ENCODE data around the gene CAMSAP2. TPM values are rescaled to one million over a fixed set of nuclear protein-coding genes. Genes with fewer than 3 reads are reported as not detected.

CAMSAP2 gene
- total and polyA plus RNA-seq, 3 donors from 2014 or later = 16.0 to 34.7 (median 28.4) TPM

DNA sequence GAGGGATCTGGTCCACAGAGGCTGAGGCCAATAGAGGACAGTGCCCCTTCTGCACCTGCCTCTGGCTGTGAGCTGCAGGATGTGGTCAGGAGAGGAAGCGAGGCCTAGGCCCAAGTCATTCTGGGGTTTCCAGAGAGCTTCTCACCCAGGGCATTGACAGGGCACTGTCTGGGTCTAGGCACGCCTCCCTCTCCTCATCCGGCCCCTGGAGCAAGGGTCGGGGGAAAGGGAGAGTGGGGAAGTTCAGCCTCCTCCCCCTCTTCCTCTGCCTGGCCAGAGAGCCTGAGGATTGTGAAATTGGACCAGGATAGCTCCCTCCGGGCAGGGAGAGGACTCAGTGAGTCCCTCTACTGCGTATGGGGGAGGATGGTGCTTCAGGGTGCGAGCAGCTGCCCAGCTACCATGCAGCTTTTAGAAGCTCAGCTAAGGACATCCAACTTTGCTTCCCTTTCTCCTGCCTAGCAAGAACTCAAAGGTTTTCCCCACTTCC, 149.7 kb downstream of the CAMSAP2 start:
- WGBS, 2 donors = 69 to 82% methylated on average over 4 to 7 of the region's 7 CpGs
- no peak for DNase-seq
- Histone ChIP-seq H3K36me3 (ENCODE audit: low read depth, missing control alignments) (no peaks in the 10 kb centered on the region), H3K27me3 (no peaks in the 10 kb centered on the region), H3K4me1 (peaks cover 12% of the 10 kb centered on the region), H3K9me3 (no peaks in the 10 kb centered on the region), H3K27ac (no peak overlapping the region), H3K4me3 (no peak overlapping the region)
- intact Hi-C loops (cut with DNase I; ENCODE audit: low total_unique reads) = no loop called here
- TF ChIP-seq, protein P1, sequence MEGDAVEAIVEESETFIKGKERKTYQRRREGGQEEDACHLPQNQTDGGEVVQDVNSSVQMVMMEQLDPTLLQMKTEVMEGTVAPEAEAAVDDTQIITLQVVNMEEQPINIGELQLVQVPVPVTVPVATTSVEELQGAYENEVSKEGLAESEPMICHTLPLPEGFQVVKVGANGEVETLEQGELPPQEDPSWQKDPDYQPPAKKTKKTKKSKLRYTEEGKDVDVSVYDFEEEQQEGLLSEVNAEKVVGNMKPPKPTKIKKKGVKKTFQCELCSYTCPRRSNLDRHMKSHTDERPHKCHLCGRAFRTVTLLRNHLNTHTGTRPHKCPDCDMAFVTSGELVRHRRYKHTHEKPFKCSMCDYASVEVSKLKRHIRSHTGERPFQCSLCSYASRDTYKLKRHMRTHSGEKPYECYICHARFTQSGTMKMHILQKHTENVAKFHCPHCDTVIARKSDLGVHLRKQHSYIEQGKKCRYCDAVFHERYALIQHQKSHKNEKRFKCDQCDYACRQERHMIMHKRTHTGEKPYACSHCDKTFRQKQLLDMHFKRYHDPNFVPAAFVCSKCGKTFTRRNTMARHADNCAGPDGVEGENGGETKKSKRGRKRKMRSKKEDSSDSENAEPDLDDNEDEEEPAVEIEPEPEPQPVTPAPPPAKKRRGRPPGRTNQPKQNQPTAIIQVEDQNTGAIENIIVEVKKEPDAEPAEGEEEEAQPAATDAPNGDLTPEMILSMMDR (IDR thresholded peaks at IDR 0.05) = no peak
- no peak for TF ChIP-seq POLR2A (IDR thresholded peaks at IDR 0.05)

DNA sequence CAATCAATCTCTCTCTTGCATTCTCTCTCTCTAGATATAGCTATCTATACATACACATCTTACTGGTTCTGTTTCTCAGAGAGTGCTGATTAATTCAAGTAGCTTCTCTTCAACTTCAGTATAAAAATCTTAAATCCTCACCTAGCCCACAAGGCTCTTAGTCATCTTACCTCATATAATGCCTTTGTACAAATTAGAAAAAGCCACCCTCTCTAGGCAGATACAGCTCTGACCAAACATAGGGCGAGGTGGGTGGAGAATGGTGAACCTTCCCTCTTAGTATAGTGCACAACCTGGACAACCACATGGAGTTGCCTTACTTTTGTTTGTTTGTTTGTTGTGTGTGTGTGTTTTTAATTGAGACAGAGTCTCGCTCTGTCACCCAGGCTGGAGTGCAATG, 150.9 kb downstream of the CAMSAP2 start:
- H3K4me1 ChIP-seq = peaks cover 16% of the 10 kb centered on the region
- WGBS, 2 donors = 94 to 96% methylated on average over 2 of the region's 2 CpGs
- TF ChIP-seq POLR2A (IDR thresholded peaks at IDR 0.05) = no peak
- TF ChIP-seq, protein P1 (IDR thresholded peaks at IDR 0.05) = no peak

DNA sequence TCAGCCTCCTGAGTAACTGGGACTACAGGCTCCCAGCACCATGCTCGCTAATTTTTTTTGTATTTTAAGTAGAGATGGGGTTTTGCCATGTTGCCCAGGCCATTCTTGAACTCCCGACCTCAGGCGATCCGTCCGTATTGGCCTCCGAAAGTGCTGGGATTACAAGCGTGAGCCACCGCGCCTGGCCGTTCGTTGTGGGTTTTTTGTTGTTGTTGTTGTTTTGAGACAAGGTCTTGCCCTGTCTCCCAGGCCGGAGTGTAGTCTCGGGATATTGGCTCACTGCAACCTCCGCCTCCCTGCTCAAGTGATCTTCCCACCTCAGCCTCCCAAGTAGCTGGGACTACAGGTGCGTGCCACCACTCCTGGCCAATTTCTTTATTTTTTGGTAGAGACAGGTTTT, 151.3 kb downstream of the CAMSAP2 start:
- H3K27me3 ChIP-seq = no peaks in the 10 kb centered on the region

More for the DNA sequence above, 150.9 kb downstream of the CAMSAP2 start:
- Histone ChIP-seq H3K4me3 (no peak overlapping the region), H3K36me3 (ENCODE audit: low read depth, missing control alignments) (no peaks in the 10 kb centered on the region), H3K9me3 (no peaks in the 10 kb centered on the region), H3K27me3 (no peaks in the 10 kb centered on the region), H3K27ac (no peak overlapping the region)
- DNase-seq = no peak
- intact Hi-C loops (cut with DNase I; ENCODE audit: low total_unique reads) = no loop called here

DNA sequence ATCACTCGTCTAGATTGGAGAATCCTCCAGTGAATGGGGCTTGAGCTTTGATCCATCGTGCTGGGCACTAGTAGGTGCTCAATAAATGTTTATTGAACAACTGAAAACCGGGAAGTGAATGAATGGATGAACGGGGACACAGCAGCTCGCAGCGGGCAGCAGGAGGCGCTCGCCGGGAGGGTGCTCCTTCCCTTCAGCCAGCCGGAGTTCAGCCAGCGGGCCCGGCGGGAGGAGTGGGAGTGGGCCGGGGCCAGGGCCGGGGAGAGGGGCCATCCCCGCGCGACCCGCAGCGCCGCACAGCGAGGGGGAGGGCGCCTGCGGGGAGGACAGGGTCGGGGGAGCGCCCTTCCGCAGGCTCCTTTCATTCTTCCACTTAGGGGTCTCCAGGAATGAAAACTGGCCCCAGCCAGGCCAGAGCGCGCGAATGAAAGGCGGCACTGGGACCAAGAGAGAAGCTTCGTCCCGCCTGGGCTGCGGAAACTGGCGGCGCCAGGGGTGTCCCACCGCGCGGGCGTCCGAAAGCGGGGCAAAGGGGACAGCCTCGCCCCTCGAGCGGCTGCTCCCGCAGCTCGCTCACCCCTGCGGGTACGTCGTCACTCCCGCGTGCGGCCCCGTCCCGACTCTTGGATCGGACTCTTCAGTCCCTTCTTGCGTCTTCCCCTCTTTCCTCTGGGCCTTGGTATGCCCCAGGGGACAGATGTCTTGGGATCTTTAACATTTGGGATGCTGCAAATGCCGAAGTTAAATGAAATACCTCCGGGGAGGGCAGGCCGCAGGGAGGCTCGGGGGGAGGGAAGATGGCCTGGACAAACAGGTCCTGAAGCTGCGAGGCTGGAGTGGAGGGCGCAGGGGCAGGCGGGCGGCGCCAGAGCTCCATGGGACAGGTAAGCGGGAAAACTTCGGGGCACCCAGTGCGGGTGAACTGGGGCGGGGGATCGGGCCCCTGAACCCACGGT, 152.4 kb downstream of the CAMSAP2 start:
- peak overlapping the region; percentile 29 to 72 for H3K4me3 ChIP-seq
- WGBS, 2 donors = 6 to 9% methylated on average over 37 to 71 of the region's 72 CpGs
- peak overlapping the region; percentile 48 to 50 for H3K27ac ChIP-seq
- no peak for TF ChIP-seq POLR2A (IDR thresholded peaks at IDR 0.05)
- TF ChIP-seq, protein P1 (IDR thresholded peaks at IDR 0.05) = peak in 2 of 3 experiments; percentile 28 to 30
- DNase-seq = no peak
- peaks cover 17% of the 10 kb centered on the region for H3K4me1 ChIP-seq
- no peaks in the 10 kb centered on the region for H3K36me3 ChIP-seq (ENCODE audit: low read depth, missing control alignments)
- no peaks in the 10 kb centered on the region for H3K27me3 ChIP-seq
- intact Hi-C loops (cut with DNase I; ENCODE audit: low total_unique reads) = no loop called here
- no peaks in the 10 kb centered on the region for H3K9me3 ChIP-seq

More for the DNA sequence above, 151.3 kb downstream of the CAMSAP2 start:
- Histone ChIP-seq H3K4me1 (peaks cover 17% of the 10 kb centered on the region), H3K27ac (no peak overlapping the region), H3K9me3 (no peaks in the 10 kb centered on the region), H3K36me3 (ENCODE audit: low read depth, missing control alignments) (no peaks in the 10 kb centered on the region), H3K4me3 (no peak overlapping the region)
- TF ChIP-seq, protein P1 (IDR thresholded peaks at IDR 0.05) = no peak
- no peak for TF ChIP-seq POLR2A (IDR thresholded peaks at IDR 0.05)
- intact Hi-C loops (cut with DNase I; ENCODE audit: low total_unique reads) = no loop called here
- DNase-seq = no peak
- 90 to 91% methylated on average over 15 of the region's 15 CpGs for WGBS, 2 donors
